Sigmoid colon (tissue), 7 donors: Measurements from ENCODE around the gene VGF. TPM values are rescaled to one million over a fixed set of nuclear protein-coding genes. Genes with fewer than 3 reads are reported as not detected.

Experiments
- DNase-seq: peaks from one replicate; pipeline ENCODE4 v3.0.0-alpha.2; 2019
- H3K27ac ChIP-seq, 4 donors: fragments of 200-600 bp; sonication (generic); one replicate each; pipeline ENCODE4 v1.5.1; 2016 to 2019; ENCODE audit warnings: mild to moderate bottlenecking in 1 of 4
- H3K27me3 ChIP-seq, 3 donors: fragments of 200-600 bp; sonication (generic); one replicate each; pipeline ENCODE4 v1.5.1; 2019; ENCODE audit warnings: mild to moderate bottlenecking in 1 of 3
- H3K36me3 ChIP-seq, 4 donors: fragments of 200-600 bp; sonication (generic); one replicate each; pipeline ENCODE4 v1.5.1; 2016 to 2019
- H3K4me1 ChIP-seq, 4 donors: fragments of 200-600 bp; sonication (generic); one replicate each; pipeline ENCODE4 v1.5.1; 2017 to 2019
- H3K4me3 ChIP-seq, 4 donors: fragments of 200-600 bp; sonication (generic); one replicate each; pipeline ENCODE4 v1.5.1; 2017 to 2019; ENCODE audit warnings: mild to moderate bottlenecking in 2 of 4, moderate library complexity in 1 of 4
- H3K9me3 ChIP-seq, 4 donors: fragments of 200-600 bp in 3 of 4; sonication (generic) in 3 of 4; one replicate each; pipeline versions ENCODE4 v1.5.1 to v1.6.1; 2013 to 2019
- EP300 ChIP-seq, 4 donors: sonication (generic); formaldehyde crosslinking; IDR thresholded peaks; one replicate each; pipeline ENCODE4 v1.6.1; 2017; ENCODE audit warnings: antibody characterized with exemption in 4 of 4
- POLR2A ChIP-seq, 2 donors: fragments of 450-650 bp; IDR thresholded peaks; one replicate each; pipeline ENCODE4 v1.6.1; 2016; ENCODE audit warnings: antibody characterized with exemption in 2 of 2, mild to moderate bottlenecking in 2 of 2, moderate library complexity in 2 of 2
- POLR2AphosphoS5 ChIP-seq, 4 donors: sonication (generic); formaldehyde crosslinking; IDR thresholded peaks; one replicate each; pipeline ENCODE4 v1.6.1; 2017; ENCODE audit warnings: antibody characterized with exemption in 4 of 4
- WGBS, 2 donors: extraction: QIAGEN DNeasy Blood & Tissue Kit; methylation state at CpG; one replicate each; pipeline ENCODE4 v1.1.7; 2013; 5-methylcytosine and 5-hydroxymethylcytosine counted together
- intact Hi-C: fragments of 100-400 bp; cut with DNase I; formaldehyde crosslinking; loops from one replicate; pipeline ENCODE4 v1.15.1; 2023
- polyA plus RNA-seq, 3 donors: library from polyadenylated mRNA; stranded (reverse); fragments of 200-250 nt; gene quantifications; one replicate each; pipeline ENCODE4 v1.2.3, GENCODE V29; 2013
- total RNA-seq, 4 donors: library from RNA; depleted of rRNA; stranded (reverse); fragments of >200 nt; gene quantifications; one replicate each; pipeline ENCODE4 v1.1.0, GENCODE V29; 2016
- TF ChIP-seq, protein P1 (sequence below), 4 experiments: fragments of 450-650 bp in 3 of 4; fragments of 200-600 bp in 1 of 4; IDR thresholded peaks; one replicate each; pipeline ENCODE4 v1.5.1; 2016 to 2019; ENCODE audit warnings: antibody characterized with exemption in 4 of 4, mild to moderate bottlenecking in 3 of 4, moderate library complexity in 2 of 4
- donor health status: healthy with polysubstance abuse.
- donor health status: Bipolar disorder and iron deficiency.
- donor health status: healthy.

The VGF gene
- total and polyA plus RNA-seq, 7 donors = 0.54 to 0.68 (median 0.55) TPM; not detected in 4

DNA sequence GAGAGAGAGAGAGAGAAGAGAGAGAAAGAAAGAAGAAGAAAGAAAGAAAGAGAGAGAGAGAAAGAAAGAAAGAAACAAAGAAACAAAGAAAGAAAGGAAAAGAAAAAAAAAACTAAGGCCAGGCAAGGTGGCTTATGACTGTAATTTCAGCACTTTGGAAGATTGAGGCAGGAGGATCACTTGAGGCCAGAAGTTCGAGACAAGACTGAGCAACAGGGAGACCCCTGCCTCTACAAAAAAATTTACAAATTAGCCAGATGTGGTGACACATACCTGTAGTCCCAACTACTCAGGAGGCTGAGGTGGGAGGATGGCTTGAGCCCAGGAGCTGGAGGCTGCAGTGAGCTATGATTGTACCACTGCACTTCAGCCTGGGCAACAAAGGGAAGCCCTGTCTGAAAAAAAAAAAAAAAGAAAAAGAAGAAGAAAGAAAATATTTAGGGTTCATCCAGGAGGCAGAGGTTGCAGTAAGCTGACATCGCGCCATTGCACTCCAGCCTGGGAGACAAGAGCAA, 35.7 kb downstream of the VGF start:
- Histone ChIP-seq H3K27ac (no peak overlapping the region), H3K4me3 (no peak overlapping the region), H3K36me3 (peaks cover 0 to 2% (median 0%) of the 10 kb centered on the region in 4 donors), H3K27me3 (no peaks in the 10 kb centered on the region), H3K9me3 (no peaks in the 10 kb centered on the region), H3K4me1 (peaks cover 0 to 39% (median 18%) of the 10 kb centered on the region in 4 donors)
- WGBS, 2 donors = 88 to 93% methylated on average over 3 of the region's 3 CpGs
- TF ChIP-seq, protein P1, sequence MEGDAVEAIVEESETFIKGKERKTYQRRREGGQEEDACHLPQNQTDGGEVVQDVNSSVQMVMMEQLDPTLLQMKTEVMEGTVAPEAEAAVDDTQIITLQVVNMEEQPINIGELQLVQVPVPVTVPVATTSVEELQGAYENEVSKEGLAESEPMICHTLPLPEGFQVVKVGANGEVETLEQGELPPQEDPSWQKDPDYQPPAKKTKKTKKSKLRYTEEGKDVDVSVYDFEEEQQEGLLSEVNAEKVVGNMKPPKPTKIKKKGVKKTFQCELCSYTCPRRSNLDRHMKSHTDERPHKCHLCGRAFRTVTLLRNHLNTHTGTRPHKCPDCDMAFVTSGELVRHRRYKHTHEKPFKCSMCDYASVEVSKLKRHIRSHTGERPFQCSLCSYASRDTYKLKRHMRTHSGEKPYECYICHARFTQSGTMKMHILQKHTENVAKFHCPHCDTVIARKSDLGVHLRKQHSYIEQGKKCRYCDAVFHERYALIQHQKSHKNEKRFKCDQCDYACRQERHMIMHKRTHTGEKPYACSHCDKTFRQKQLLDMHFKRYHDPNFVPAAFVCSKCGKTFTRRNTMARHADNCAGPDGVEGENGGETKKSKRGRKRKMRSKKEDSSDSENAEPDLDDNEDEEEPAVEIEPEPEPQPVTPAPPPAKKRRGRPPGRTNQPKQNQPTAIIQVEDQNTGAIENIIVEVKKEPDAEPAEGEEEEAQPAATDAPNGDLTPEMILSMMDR (IDR thresholded peaks at IDR 0.05) = no peak
- TF ChIP-seq POLR2A (IDR thresholded peaks at IDR 0.05) (no peak), EP300 (IDR thresholded peaks at IDR 0.05) (no peak), POLR2AphosphoS5 (IDR thresholded peaks at IDR 0.05) (no peak)
- intact Hi-C loops = no loop called here
- DNase-seq = no peak

DNA sequence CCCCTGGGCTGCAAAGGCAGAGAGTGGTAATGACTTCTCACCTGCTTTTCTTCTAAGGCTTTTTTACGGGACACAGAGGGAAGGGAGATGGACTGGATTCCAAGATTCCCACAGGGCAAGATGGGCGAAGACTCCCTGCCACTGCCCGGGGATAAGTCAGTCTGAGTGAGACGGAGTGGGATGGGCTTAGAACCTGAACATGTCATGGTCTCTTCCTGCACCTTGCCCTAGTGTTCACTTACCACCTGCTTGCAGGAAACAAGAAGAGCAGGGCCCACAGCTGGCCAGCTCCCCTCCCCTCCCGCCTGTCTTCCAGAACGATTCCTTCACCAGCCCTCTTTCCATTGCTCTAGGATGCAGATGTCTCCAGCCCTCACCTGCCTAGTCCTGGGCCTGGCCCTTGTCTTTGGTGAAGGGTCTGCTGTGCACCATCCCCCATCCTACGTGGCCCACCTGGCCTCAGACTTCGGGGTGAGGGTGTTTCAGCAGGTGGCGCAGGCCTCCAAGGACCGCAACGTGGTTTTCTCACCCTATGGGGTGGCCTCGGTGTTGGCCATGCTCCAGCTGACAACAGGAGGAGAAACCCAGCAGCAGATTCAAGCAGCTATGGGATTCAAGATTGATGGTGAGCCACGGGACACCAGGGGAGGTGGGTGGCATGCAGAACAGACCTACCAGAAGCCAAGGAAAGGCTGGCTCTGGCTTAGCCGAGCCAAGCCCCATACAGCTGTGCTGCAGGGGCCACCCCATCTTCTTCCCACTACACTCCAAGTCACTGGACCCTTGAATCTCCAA, 37.1 kb downstream of the VGF start:
- peak overlapping the region in 1 of 4 donors; percentile 90 for H3K27ac ChIP-seq
- intact Hi-C loops = no loop called here
- H3K36me3 ChIP-seq = peaks cover 0 to 2% (median 0%) of the 10 kb centered on the region in 4 donors
- 65 to 71% methylated on average over 14 of the region's 14 CpGs for WGBS, 2 donors
- H3K4me1 ChIP-seq = peaks cover 0 to 45% (median 18%) of the 10 kb centered on the region in 4 donors
- TF ChIP-seq, protein P1 (IDR thresholded peaks at IDR 0.05) = no peak
- TF ChIP-seq POLR2AphosphoS5 (IDR thresholded peaks at IDR 0.05) = no peak
- H3K27me3 ChIP-seq = no peaks in the 10 kb centered on the region
- no peak for DNase-seq
- peak overlapping the region in 2 of 4 donors; percentile 21 to 36 for H3K4me3 ChIP-seq
- H3K9me3 ChIP-seq = no peaks in the 10 kb centered on the region

DNA sequence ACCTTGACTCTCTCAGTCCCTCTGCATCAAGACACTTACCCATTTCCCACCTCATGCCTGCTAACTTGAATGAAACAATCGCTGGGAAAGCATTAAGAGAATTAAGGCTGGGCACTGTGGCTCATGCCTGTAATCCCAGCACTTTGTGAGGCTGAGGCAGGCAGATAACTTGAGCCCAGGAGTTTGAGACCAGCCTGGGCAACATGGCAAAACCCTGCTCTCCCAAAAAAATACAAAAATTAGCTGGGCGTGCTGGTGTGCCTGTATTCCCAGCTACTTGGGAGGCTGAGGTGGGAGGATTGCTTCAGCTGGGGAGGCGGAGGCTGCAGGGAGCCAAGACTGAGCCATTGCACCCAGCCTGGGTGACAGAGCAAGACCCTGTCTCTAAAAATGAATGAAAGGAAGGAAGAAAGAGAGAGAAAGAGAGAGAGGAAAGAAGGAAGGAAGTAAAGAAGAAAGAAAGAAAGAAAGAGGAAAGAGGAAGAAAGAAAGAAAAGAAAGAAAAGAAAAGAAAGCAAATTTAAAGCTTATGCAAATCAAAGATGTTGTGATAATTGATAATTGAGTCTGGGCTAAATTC, 37.8 kb downstream of the VGF start:
- peak overlapping the region in 3 of 4 donors; percentile 50 to 90 (median 51) for H3K27ac ChIP-seq
- H3K36me3 ChIP-seq = peaks cover 0 to 2% (median 0%) of the 10 kb centered on the region in 4 donors
- intact Hi-C loops = no loop called here
- WGBS, 2 donors = 81 to 87% methylated on average over 3 of the region's 3 CpGs
- DNase-seq = no peak
- H3K27me3 ChIP-seq = no peaks in the 10 kb centered on the region
- H3K4me3 ChIP-seq = peak overlapping the region in 3 of 4 donors; percentile 15 to 36 (median 21)
- TF ChIP-seq POLR2AphosphoS5 (IDR thresholded peaks at IDR 0.05) = no peak
- TF ChIP-seq, protein P1 (IDR thresholded peaks at IDR 0.05) = no peak
- no peak for TF ChIP-seq POLR2A (IDR thresholded peaks at IDR 0.05)
- no peak for TF ChIP-seq EP300 (IDR thresholded peaks at IDR 0.05)
- H3K9me3 ChIP-seq = no peaks in the 10 kb centered on the region
- H3K4me1 ChIP-seq = peaks cover 0 to 52% (median 22%) of the 10 kb centered on the region in 4 donors

DNA sequence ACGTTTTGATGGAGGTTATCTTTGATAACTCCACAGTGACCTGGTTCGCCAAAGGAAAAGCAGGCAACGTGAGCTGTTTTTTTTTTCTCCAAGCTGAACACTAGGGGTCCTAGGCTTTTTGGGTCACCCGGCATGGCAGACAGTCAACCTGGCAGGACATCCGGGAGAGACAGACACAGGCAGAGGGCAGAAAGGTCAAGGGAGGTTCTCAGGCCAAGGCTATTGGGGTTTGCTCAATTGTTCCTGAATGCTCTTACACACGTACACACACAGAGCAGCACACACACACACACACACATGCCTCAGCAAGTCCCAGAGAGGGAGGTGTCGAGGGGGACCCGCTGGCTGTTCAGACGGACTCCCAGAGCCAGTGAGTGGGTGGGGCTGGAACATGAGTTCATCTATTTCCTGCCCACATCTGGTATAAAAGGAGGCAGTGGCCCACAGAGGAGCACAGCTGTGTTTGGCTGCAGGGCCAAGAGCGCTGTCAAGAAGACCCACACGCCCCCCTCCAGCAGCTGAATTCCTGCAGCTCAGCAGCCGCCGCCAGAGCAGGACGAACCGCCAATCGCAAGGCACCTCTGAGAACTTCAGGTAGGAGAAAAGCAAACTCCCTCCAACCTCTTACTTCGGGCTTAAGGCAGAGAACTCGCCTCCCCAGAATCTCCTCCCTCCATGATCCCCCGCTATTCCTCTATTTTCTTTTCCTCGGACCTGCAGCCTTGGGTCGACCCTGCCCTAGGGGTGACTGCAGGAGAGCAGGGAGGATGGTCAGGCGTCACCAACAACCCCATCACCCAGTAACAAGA, 38.5 kb downstream of the VGF start, which contains the start of gene SERPINE1:
Gene SERPINE1 (plus strand): TSS at position 454 of the 809 bp plus-strand sequence. CDS start 1,290 bp downstream, outside the sequence.
- WGBS, 2 donors = 8% methylated on average over 22 of the region's 22 CpGs
- no peaks in the 10 kb centered on the region for H3K9me3 ChIP-seq
- TF ChIP-seq POLR2A (IDR thresholded peaks at IDR 0.05) (peak; percentile 13 to 31), POLR2AphosphoS5 (IDR thresholded peaks at IDR 0.05) (peak in 3 of 4 donors; percentile 70 to 88 (median 78)), EP300 (IDR thresholded peaks at IDR 0.05) (peak in 1 of 4 donors; percentile 13)
- TF ChIP-seq, protein P1 (IDR thresholded peaks at IDR 0.05) = no peak
- H3K4me1 ChIP-seq = peaks cover 0 to 59% (median 26%) of the 10 kb centered on the region in 4 donors
- H3K36me3 ChIP-seq = peaks cover 0 to under 1% (median 0%) of the 10 kb centered on the region in 4 donors
- peak; percentile 96 for DNase-seq
- intact Hi-C loops = no loop called here
- peak within 1 kb of the TSS in 3 of 4 donors; percentile 15 to 36 (median 21) for H3K4me3 ChIP-seq
- H3K27me3 ChIP-seq = no peaks in the 10 kb centered on the region
- H3K27ac ChIP-seq = peak within 1 kb of the TSS; percentile 50 to 90 (median 56)
